ENCODE results near the gene ARAP3. TPM values are rescaled to one million over a fixed set of nuclear protein-coding genes. Genes with fewer than 3 reads are reported as not detected.
A peak's percentile ranks its signal among the peaks of the same experiment; 100 is the strongest.

The ARAP3 gene
- total RNA-seq, 3 donors from 2014 or later, result 2.6 to 12.1 (median 5.9) TPM

- no peaks in the 10 kb centered on the region for H3K36me3 ChIP-seq
- peak; percentile 36 to 64 for DNase-seq (ENCODE audit: low spot score in 2 of 2)
- TF ChIP-seq POLR2AphosphoS5 (IDR thresholded peaks at IDR 0.05) (no peak), CTCF (IDR thresholded peaks at IDR 0.05) (no peak), POLR2A (IDR thresholded peaks at IDR 0.05) (no peak)
- no peaks in the 10 kb centered on the region for H3K27me3 ChIP-seq
- peak overlapping the region; percentile 57 to 98 (median 85) for H3K4me3 ChIP-seq
- peaks cover 9 to 19% of the 10 kb centered on the region in 2 donors for H3K4me1 ChIP-seq
- peak overlapping the region in 1 of 2 donors; percentile 91 for H3K27ac ChIP-seq
- intact Hi-C loops (cut with DNase I; ENCODE audit: low total_unique reads), result no loop called here
- no peaks in the 10 kb centered on the region for H3K9me3 ChIP-seq
Observed at GRCh38 chr5:141637767-141638419, 44.1 kb downstream of the ARAP3 start.

- DNase-seq (ENCODE audit: low spot score in 2 of 2), result no peak
- intact Hi-C loops (cut with DNase I; ENCODE audit: low total_unique reads), result no loop called here
- TF ChIP-seq CTCF (IDR thresholded peaks at IDR 0.05), result no peak
- TF ChIP-seq POLR2A (IDR thresholded peaks at IDR 0.05), result no peak
- no peak for TF ChIP-seq POLR2AphosphoS5 (IDR thresholded peaks at IDR 0.05)
- Histone ChIP-seq H3K9me3 (no peaks in the 10 kb centered on the region), H3K4me1 (peaks cover 9 to 19% of the 10 kb centered on the region in 2 donors), H3K36me3 (no peaks in the 10 kb centered on the region), H3K4me3 (peak overlapping the region; percentile 57 to 98 (median 85)), H3K27me3 (no peaks in the 10 kb centered on the region), H3K27ac (peak overlapping the region; percentile 61 to 91)
Observed at GRCh38 chr5:141637123-141637766, 44.8 kb downstream of the ARAP3 start.

- Histone ChIP-seq H3K27me3 (no peaks in the 10 kb centered on the region), H3K4me1 (peaks cover 9 to 19% of the 10 kb centered on the region in 2 donors), H3K9me3 (no peaks in the 10 kb centered on the region), H3K4me3 (peak within 1 kb of the TSS; percentile 57 to 98 (median 85)), H3K27ac (peak within 1 kb of the TSS; percentile 61 to 91), H3K36me3 (no peaks in the 10 kb centered on the region)
- no peak for TF ChIP-seq CTCF (IDR thresholded peaks at IDR 0.05)
- TF ChIP-seq POLR2AphosphoS5 (IDR thresholded peaks at IDR 0.05), result peak in 2 of 3 donors; percentile 44 to 55
- intact Hi-C loops (cut with DNase I; ENCODE audit: low total_unique reads), result no loop called here
- peak; percentile 90 to 96 for DNase-seq (ENCODE audit: low spot score in 2 of 2)
Observed at GRCh38 chr5:141636413-141637122, 45.5 kb downstream of the ARAP3 start, which contains the start of the genes HDAC3 and RELL2. Gene HDAC3, minus strand, starts transcription at chr5:141636849. Its CDS starts 59 bp downstream, at chr5:141636790. Gene RELL2, plus strand, starts transcription at chr5:141636997. Its CDS starts 1,229 bp downstream, at chr5:141638226.

DNA sequence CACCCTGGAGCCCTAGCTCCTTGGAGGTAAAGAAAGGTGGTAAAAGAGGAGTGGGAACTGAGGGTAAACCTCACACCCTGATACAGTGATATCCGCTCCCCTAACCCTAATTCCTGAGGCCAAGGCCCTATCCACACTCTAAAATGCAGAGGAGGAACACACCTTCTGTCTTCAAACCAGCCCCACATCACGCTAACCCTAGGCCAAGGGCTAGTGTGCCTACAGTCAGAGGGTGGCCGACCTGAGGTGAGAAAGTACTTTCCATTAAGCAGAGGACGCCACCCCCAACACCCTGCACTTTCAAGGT lies 46.0 kb downstream of the ARAP3 start:
- H3K4me1 ChIP-seq, result peaks cover 9 to 19% of the 10 kb centered on the region in 2 donors
- no peaks in the 10 kb centered on the region for H3K36me3 ChIP-seq
- no peaks in the 10 kb centered on the region for H3K27me3 ChIP-seq
- intact Hi-C loops (cut with DNase I; ENCODE audit: low total_unique reads), result no loop called here
- peak overlapping the region; percentile 61 to 91 for H3K27ac ChIP-seq
- peak overlapping the region; percentile 57 to 98 (median 85) for H3K4me3 ChIP-seq
- H3K9me3 ChIP-seq, result no peaks in the 10 kb centered on the region
- DNase-seq (ENCODE audit: low spot score in 2 of 2), result no peak
- TF ChIP-seq CTCF (IDR thresholded peaks at IDR 0.05) (no peak), POLR2AphosphoS5 (IDR thresholded peaks at IDR 0.05) (no peak), POLR2A (IDR thresholded peaks at IDR 0.05) (no peak)
